ENCODE results near the gene ZNF234. TPM values are rescaled to one million over a fixed set of nuclear protein-coding genes. Genes with fewer than 3 reads are reported as not detected.
"Not testable (repeated sequence)": the region's sequence is repeated elsewhere in the genome, so short reads cannot be mapped to it uniquely, and the experiment has no call there.

ZNF234 gene
- total RNA-seq, 2 donors from 2014 or later: 9.3 to 10.8 TPM

DNA sequence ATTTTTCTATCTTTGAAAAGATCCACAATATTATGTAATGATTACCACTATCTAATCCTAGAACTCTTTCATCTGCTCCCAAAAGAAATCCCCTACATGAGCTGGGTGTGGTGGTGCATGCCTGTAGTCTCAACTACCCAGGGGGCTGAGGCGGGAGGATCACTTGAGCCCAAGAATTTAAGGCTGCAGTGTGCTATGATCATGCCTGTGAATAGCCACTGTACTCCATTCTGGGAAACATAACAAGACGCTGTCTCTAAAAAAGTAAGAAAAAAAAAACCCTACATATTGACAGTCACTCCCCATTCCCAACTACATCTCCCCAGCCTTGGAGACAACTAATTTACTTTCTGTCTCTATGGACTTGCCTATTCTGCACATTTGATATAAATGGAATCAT is 22.4 kb downstream of the ZNF234 start:
- peak overlapping the region in 1 of 2 donors; percentile 98 for H3K27ac Mint-ChIP-seq
- H3K9me3 Mint-ChIP-seq: peaks cover 26 to 37% of the 10 kb centered on the region in 2 donors
- H3K36me3 Mint-ChIP-seq: peaks cover 37 to 55% of the 10 kb centered on the region in 2 donors
- no peak for DNase-seq (ENCODE audit: low spot score in 2 of 2)
- ATAC-seq: no peak

GRCh38 chr19:44164327-44164672 is 22.9 kb downstream of the ZNF234 start:
- Mint-ChIP-seq H3K9me3 (peaks cover 24 to 42% of the 10 kb centered on the region in 2 donors), H3K27ac (peak overlapping the region; percentile 36 to 98), H3K36me3 (peaks cover 42 to 60% of the 10 kb centered on the region in 2 donors)
- ATAC-seq (no peak), DNase-seq (ENCODE audit: low spot score in 2 of 2) (no peak)

DNA sequence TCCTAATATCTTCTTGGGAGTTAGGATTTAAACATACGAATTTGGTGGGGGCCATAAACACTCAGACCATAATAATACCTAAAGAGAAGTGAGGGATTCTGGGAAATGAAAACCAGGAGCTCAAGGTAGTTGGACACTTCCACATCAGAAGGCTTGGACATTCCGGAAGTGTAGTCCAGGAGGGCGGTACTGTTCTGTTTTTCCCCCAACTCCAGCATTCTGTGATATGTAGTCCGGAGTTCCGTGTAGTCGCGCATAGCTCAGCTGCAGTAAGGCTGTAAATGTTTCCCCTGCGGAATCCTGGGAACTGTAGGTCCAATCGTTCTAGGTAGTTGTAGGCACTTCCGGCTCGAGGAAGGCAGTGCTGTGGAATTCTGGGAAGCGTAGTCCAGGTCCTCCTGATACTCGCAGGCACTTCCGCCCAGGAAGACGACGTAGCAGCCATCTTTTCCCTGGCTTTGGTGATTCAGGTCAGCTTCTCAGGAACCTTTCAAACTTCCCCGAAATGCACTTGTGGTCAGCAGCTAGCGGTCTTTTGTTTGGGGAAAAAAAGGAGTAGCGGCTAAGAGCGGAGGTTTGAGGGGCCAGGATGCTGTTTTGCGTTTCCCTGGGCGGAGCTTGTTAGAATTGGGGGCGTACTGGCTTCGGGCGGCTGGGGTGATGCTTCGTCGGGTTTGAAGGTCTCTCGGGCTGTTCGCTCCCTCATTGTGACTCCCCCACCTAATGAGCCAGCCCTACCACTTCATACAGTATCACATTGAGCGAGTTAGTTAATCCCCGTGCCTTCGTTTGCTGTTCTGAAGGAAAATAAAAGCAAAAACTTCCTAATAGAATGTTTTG is 23.5 kb downstream of the ZNF234 start, which contains the start of gene ZNF226:
Gene ZNF226 (plus strand): TSS at position 428 of the 840 bp plus-strand sequence. CDS start 4,981 bp downstream, outside the sequence.
- DNase-seq (ENCODE audit: low spot score in 2 of 2) (peak; percentile 58 to 84), ATAC-seq (peak; percentile 81 to 97)
- peak within 1 kb of the TSS; percentile 97 to 98 for H3K27ac Mint-ChIP-seq
- H3K9me3 Mint-ChIP-seq: peaks cover 23 to 44% of the 10 kb centered on the region in 2 donors
- H3K36me3 Mint-ChIP-seq: peaks cover 48 to 66% of the 10 kb centered on the region in 2 donors

GRCh38 chr19:44170660-44171059 is 29.3 kb downstream of the ZNF234 start:
- not testable (repeated sequence) for DNase-seq (ENCODE audit: low spot score in 2 of 2); H3K27ac Mint-ChIP-seq; ATAC-seq
- peaks cover 79 to 92% of the 10 kb centered on the region in 2 donors for H3K36me3 Mint-ChIP-seq
- peaks cover 35 to 53% of the 10 kb centered on the region in 2 donors for H3K9me3 Mint-ChIP-seq

DNA sequence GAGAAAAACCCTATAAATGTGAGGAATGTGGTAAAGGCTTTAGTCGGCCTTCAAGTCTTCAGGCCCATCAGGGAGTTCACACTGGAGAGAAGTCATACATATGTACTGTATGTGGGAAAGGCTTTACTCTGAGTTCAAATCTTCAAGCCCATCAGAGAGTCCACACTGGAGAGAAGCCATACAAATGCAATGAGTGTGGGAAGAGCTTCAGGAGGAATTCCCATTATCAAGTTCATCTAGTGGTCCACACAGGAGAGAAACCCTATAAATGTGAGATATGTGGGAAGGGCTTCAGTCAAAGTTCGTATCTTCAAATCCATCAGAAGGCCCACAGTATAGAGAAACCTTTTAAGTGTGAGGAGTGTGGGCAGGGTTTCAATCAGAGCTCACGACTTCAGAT is 35.2 kb downstream of the ZNF234 start:
- ATAC-seq (no peak), DNase-seq (ENCODE audit: low spot score in 2 of 2) (no peak)
- Mint-ChIP-seq H3K9me3 (peaks cover 60 to 66% of the 10 kb centered on the region in 2 donors), H3K36me3 (peaks cover 81% of the 10 kb centered on the region in 2 donors), H3K27ac (no peak overlapping the region)

GRCh38 chr19:44180968-44181367 is 39.6 kb downstream of the ZNF234 start:
- no peak for ATAC-seq
- peaks cover 47 to 64% of the 10 kb centered on the region in 2 donors for H3K9me3 Mint-ChIP-seq
- H3K36me3 Mint-ChIP-seq: peaks cover 48 to 56% of the 10 kb centered on the region in 2 donors
- no peak for DNase-seq (ENCODE audit: low spot score in 2 of 2)
- H3K27ac Mint-ChIP-seq: no peak overlapping the region

DNA sequence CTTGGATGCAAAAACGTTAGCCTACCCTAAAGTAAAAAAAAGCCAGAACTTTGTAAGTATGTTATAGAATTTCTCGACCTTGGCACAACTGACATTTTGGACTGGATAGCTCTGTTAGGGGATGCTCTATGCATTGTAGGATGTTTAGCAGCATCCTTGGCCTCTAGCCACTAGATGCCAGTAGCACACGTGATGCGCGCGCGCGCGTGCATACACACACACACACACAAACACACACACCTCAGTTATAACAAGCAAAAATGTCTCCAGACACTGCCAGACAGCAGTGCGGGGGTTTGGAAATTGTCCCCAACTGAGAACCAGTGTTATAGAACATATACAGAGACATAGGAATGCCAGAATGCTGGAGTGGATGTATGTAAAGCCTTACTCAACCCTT is 40.8 kb downstream of the ZNF234 start:
- DNase-seq (ENCODE audit: low spot score in 2 of 2) (no peak), ATAC-seq (no peak)
- H3K9me3 Mint-ChIP-seq: peaks cover 35 to 56% of the 10 kb centered on the region in 2 donors
- no peak overlapping the region for H3K27ac Mint-ChIP-seq
- H3K36me3 Mint-ChIP-seq: peaks cover 37 to 44% of the 10 kb centered on the region in 2 donors

DNA sequence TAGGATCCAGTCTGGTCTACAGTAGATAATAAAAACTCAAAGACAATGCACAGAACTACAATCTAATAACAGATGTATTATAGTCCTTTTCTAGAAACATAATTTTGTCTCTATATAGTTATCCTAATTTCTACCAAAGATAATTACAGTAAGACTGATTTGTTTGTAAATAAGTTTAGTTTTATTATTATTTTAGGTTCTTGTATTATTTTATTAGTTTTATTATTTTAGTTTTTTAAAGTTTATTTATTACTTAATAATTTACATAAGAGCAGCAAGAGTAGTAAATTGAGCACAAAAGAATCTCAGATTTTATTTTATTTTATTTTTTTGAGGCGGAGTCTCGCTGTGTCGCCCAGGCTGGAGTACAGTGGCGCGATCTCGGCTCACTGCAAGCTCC is 48.7 kb downstream of the ZNF234 start:
- peaks cover 27 to 34% of the 10 kb centered on the region in 2 donors for H3K9me3 Mint-ChIP-seq
- no peak for ATAC-seq
- no peak overlapping the region for H3K27ac Mint-ChIP-seq
- H3K36me3 Mint-ChIP-seq: peaks cover 21 to 38% of the 10 kb centered on the region in 2 donors
- no peak for DNase-seq (ENCODE audit: low spot score in 2 of 2)

- DNase-seq (ENCODE audit: low spot score in 2 of 2) (no peak), ATAC-seq (no peak)
- peaks cover 28 to 50% of the 10 kb centered on the region in 2 donors for H3K36me3 Mint-ChIP-seq
- peaks cover 30 to 40% of the 10 kb centered on the region in 2 donors for H3K9me3 Mint-ChIP-seq
- no peak overlapping the region for H3K27ac Mint-ChIP-seq
Observed at GRCh38 chr19:44192127-44192526, 50.8 kb downstream of the ZNF234 start.

DNA sequence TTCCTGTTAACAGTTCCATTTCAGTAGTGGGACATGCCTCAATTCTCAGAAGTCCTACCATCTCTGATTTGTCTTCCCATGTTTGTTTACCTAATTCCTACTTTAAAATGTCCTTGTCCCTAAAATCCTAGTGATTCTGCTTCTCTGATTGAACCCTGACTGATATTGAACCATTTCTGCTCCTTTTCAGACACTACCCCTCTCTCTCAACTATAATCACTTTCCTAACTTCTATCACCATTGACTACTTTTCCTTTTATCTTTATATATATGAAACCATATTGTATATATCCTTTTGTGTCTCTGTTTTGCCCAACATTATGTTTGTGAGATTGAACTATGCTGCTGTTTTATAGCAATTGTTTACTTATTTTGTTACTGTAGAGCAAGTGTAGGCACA is 55.4 kb downstream of the ZNF234 start:
- H3K27ac Mint-ChIP-seq: peak overlapping the region in 1 of 2 donors; percentile 63
- H3K36me3 Mint-ChIP-seq: peaks cover 32 to 35% of the 10 kb centered on the region in 2 donors
- H3K9me3 Mint-ChIP-seq: peaks cover 21 to 26% of the 10 kb centered on the region in 2 donors
- ATAC-seq (no peak), DNase-seq (ENCODE audit: low spot score in 2 of 2) (no peak)

GRCh38 chr19:44202470-44202869 is 61.1 kb downstream of the ZNF234 start:
- Mint-ChIP-seq H3K9me3 (peaks cover 21% of the 10 kb centered on the region in 2 donors), H3K27ac (no peak overlapping the region), H3K36me3 (peaks cover 24 to 34% of the 10 kb centered on the region in 2 donors)
- ATAC-seq (no peak), DNase-seq (ENCODE audit: low spot score in 2 of 2) (no peak)

- no peak for ATAC-seq
- Mint-ChIP-seq H3K36me3 (peaks cover 27 to 37% of the 10 kb centered on the region in 2 donors), H3K9me3 (peaks cover 21% of the 10 kb centered on the region in 2 donors), H3K27ac (no peak overlapping the region)
- no peak for DNase-seq (ENCODE audit: low spot score in 2 of 2)
Observed at GRCh38 chr19:44202974-44203373, 61.6 kb downstream of the ZNF234 start.

- H3K27ac Mint-ChIP-seq; ATAC-seq; DNase-seq (ENCODE audit: low spot score in 2 of 2): not testable (repeated sequence)
- Mint-ChIP-seq H3K36me3 (peaks cover 27 to 35% of the 10 kb centered on the region in 2 donors), H3K9me3 (peaks cover 20 to 28% of the 10 kb centered on the region in 2 donors)
Observed at GRCh38 chr19:44203877-44204276, 62.5 kb downstream of the ZNF234 start.

GRCh38 chr19:44204772-44205171 is 63.4 kb downstream of the ZNF234 start:
- no peak overlapping the region for H3K27ac Mint-ChIP-seq
- DNase-seq (ENCODE audit: low spot score in 2 of 2) (no peak), ATAC-seq (no peak)
- H3K36me3 Mint-ChIP-seq: peaks cover 29 to 31% of the 10 kb centered on the region in 2 donors
- peaks cover 16 to 28% of the 10 kb centered on the region in 2 donors for H3K9me3 Mint-ChIP-seq

- peaks cover 14 to 25% of the 10 kb centered on the region in 2 donors for H3K9me3 Mint-ChIP-seq
- peak overlapping the region; percentile 83 to 98 for H3K27ac Mint-ChIP-seq
- peaks cover 28 to 33% of the 10 kb centered on the region in 2 donors for H3K36me3 Mint-ChIP-seq
- DNase-seq (ENCODE audit: low spot score in 2 of 2) (peak; percentile 62 to 75), ATAC-seq (peak; percentile 96 to 98)
Observed at GRCh38 chr19:44207126-44207803, 65.9 kb downstream of the ZNF234 start.

Data from activated naive CD4-positive, alpha-beta T cell treated with anti-CD3 and anti-CD28 coated beads, Interleukin-2, amount 50 U/mL, for 72 hours (primary cell).